ENCODE results near the gene SH2B3.
A peak's percentile ranks its signal among the peaks of the same experiment; 100 is the strongest.

SH2B3 gene

DNA sequence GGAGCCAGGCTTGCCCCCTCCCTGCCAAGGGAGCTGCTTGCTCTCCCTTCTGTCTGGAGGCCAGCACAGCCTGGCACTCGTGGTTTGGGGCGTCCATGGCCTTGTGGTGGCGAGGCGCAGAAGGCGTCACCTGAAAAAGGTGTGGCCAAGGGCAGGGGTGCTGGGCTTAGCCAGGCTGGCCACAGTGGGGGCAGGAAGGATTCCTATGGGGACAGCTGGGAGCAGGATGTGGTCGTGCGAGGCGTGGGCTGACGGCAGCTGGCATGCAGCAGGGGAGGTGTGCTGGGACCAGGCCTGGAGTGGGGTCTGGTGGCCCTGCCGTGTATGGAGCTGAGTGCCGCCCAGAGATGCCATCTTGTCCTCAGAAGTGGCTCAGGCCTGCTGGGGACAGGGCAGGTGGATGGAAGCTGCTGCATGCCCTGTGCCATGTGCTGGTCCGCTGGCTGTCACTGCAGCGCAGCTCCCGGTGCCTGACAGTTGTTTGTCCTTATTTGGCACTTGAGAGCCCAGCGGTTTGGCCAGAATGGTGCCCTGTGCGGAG lies 30.0 kb downstream of the SH2B3 start:
- H3K27me3 ChIP-seq = no peaks in the 10 kb centered on the region
- peak overlapping the region in 1 of 2 donors; percentile 5 for H3K27ac ChIP-seq
- intact Hi-C loops (cut with DNase I; ENCODE audit: low total_unique reads) = no loop called here
- peaks cover 0 to 69% (median 38%) of the 10 kb centered on the region in 4 donors for H3K4me1 ChIP-seq
- peak in 1 of 2 donors; percentile 19 for DNase-seq
- H3K4me3 ChIP-seq = no peak overlapping the region
- H3K9me3 ChIP-seq = no peaks in the 10 kb centered on the region
- H3K36me3 ChIP-seq = no peaks in the 10 kb centered on the region
- TF ChIP-seq, protein P1, sequence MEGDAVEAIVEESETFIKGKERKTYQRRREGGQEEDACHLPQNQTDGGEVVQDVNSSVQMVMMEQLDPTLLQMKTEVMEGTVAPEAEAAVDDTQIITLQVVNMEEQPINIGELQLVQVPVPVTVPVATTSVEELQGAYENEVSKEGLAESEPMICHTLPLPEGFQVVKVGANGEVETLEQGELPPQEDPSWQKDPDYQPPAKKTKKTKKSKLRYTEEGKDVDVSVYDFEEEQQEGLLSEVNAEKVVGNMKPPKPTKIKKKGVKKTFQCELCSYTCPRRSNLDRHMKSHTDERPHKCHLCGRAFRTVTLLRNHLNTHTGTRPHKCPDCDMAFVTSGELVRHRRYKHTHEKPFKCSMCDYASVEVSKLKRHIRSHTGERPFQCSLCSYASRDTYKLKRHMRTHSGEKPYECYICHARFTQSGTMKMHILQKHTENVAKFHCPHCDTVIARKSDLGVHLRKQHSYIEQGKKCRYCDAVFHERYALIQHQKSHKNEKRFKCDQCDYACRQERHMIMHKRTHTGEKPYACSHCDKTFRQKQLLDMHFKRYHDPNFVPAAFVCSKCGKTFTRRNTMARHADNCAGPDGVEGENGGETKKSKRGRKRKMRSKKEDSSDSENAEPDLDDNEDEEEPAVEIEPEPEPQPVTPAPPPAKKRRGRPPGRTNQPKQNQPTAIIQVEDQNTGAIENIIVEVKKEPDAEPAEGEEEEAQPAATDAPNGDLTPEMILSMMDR (IDR thresholded peaks at IDR 0.05) = no peak

DNA sequence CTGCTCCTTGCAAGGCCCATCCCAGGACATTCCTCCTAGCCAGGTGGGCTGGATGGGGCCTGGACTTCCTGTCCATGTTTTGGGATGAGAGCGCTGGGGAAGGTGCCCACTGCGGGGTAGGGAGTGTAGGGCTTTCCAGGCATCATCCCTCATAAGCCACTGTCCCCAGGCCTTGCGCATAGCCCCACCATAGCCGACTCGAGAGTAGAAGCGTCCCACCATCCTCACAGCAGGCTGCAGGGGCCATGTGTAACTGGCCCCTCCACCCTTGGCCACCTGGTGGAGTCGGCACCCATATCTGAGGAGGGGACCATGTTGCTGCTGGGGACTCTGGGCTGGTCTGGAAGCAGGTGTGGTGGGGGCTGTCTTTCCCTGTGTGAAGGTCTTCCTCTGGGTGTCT lies 30.5 kb downstream of the SH2B3 start:
- no peak overlapping the region for H3K27ac ChIP-seq
- H3K36me3 ChIP-seq = no peaks in the 10 kb centered on the region
- H3K4me3 ChIP-seq = no peak overlapping the region
- intact Hi-C loops (cut with DNase I; ENCODE audit: low total_unique reads) = no loop called here
- peak in 1 of 2 donors; percentile 18 for DNase-seq
- H3K4me1 ChIP-seq = peaks cover 0 to 63% (median 33%) of the 10 kb centered on the region in 4 donors
- TF ChIP-seq, protein P1 (IDR thresholded peaks at IDR 0.05) = no peak
- H3K9me3 ChIP-seq = no peaks in the 10 kb centered on the region
- H3K27me3 ChIP-seq = no peaks in the 10 kb centered on the region

DNA sequence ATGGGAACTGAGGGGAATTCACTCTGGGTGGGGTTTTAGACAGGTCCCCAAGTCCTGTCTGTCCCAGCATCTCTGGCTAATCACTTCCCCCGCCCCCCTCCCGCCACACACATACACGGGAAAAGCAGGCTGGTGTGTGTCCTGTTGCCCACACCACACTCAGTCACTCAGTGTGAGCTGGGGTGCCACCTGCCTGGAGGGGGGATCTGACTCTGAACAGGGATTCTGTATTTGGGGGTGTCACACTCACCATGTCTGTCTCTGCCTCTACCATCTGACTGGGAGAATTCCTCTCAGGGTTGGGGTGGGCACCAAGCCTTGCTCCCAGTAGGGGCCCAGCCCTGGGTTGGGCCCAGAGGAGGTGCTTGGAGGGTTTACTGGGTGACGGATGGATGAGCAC lies 31.1 kb downstream of the SH2B3 start:
- TF ChIP-seq, protein P1 (IDR thresholded peaks at IDR 0.05) = no peak
- Histone ChIP-seq H3K27me3 (no peaks in the 10 kb centered on the region), H3K4me3 (no peak overlapping the region), H3K9me3 (no peaks in the 10 kb centered on the region), H3K4me1 (peaks cover 0 to 58% (median 32%) of the 10 kb centered on the region in 4 donors), H3K27ac (no peak overlapping the region), H3K36me3 (no peaks in the 10 kb centered on the region)
- intact Hi-C loops (cut with DNase I; ENCODE audit: low total_unique reads) = no loop called here
- DNase-seq = no peak

DNA sequence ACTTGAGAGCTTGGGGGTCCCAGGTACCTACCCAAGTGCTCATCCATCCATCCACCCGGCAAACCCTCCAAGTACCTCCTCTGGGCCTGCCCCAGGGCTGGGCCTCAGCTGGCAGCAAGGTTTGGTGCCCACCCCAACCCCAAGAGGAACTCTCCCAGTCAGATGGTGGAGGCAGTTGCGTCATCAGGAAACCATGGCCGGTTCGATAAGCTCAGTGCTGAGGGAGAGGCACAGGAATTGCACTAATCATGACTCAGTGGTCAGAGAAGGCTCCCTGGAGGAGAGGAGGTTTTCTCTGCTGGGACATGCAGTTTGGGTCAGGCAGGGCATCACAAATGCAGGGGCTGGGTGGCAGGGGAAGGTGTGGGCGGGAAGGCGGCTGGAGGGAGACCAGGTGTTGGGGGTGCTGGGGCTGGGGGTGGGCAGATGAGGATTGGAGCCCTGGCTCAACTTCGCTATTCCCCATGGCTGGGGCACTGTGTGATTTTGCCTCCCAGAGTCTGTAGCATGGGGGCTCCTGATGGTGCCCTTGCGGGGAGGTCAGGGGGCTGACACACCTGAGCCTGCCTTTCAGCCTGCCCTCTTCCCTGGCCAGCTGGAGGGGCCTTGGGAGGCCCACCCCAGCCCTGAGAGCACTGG lies 32.2 kb downstream of the SH2B3 start:
- TF ChIP-seq, protein P1 (IDR thresholded peaks at IDR 0.05) = no peak
- Histone ChIP-seq H3K27me3 (no peaks in the 10 kb centered on the region), H3K36me3 (peaks cover 0 to 7% (median 6%) of the 10 kb centered on the region in 3 donors), H3K4me3 (no peak overlapping the region), H3K9me3 (no peaks in the 10 kb centered on the region), H3K27ac (no peak overlapping the region), H3K4me1 (peaks cover 0 to 47% (median 28%) of the 10 kb centered on the region in 4 donors)
- peak; percentile 76 to 83 for DNase-seq
- intact Hi-C loops (cut with DNase I; ENCODE audit: low total_unique reads) = no loop called here

DNA sequence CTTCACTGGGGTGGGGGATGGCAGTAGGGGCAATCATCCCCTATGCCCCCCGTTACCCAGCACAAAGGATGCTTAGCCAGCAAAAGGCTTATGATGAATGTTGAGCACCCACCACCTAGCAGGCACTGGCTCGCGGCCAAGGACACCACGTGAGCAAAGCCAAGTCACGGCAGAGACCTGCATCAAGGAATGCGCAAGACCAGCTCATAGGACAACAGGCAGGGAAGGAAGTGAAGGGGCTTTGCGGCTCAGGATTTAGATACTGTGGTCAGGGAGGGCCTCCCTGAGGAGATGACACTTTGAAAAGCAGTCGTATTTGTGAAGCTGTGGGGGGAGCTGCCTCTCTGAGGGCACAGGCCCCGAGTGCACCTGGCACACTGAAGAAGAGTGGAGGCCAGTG lies 32.8 kb downstream of the SH2B3 start:
- Histone ChIP-seq H3K4me1 (peaks cover 0 to 43% (median 28%) of the 10 kb centered on the region in 4 donors), H3K27ac (no peak overlapping the region), H3K4me3 (no peak overlapping the region), H3K27me3 (no peaks in the 10 kb centered on the region), H3K9me3 (no peaks in the 10 kb centered on the region), H3K36me3 (peaks cover 0 to 12% (median 8%) of the 10 kb centered on the region in 3 donors)
- DNase-seq = no peak
- intact Hi-C loops (cut with DNase I; ENCODE audit: low total_unique reads) = no loop called here
- TF ChIP-seq, protein P1 (IDR thresholded peaks at IDR 0.05) = no peak
